ENCODE results near the gene PRDX2.

Gene PRDX2

GRCh38 chr19:12779162-12779993 is 22.2 kb downstream of the PRDX2 start:
- DNase-seq, result peak; percentile 75

- no peak for DNase-seq
These were observed 22.8 kb downstream of the PRDX2 start for GRCh38 chr19:12778905-12779161.

- DNase-seq, result peak; percentile 71
These were observed 23.3 kb downstream of the PRDX2 start for GRCh38 chr19:12778017-12778904.

- peak; percentile 86 for DNase-seq
These were observed 24.2 kb downstream of the PRDX2 start for GRCh38 chr19:12777217-12778016.

- DNase-seq, result no peak
These were observed 26.7 kb downstream of the PRDX2 start, which contains the start of gene HOOK2 for GRCh38 chr19:12774588-12775555. Gene HOOK2, minus strand, starts transcription at chr19:12775552. Its CDS starts 103 bp downstream, at chr19:12775449.

- peak; percentile 61 for DNase-seq
These were observed 28.0 kb downstream of the PRDX2 start for GRCh38 chr19:12773571-12773970.

- no peak for DNase-seq
These were observed 29.3 kb downstream of the PRDX2 start for GRCh38 chr19:12772323-12772722.

- DNase-seq, result no peak
These were observed 30.7 kb downstream of the PRDX2 start for GRCh38 chr19:12770922-12771321.

GRCh38 chr19:12769689-12770088 is 31.9 kb downstream of the PRDX2 start:
- peak; percentile 47 for DNase-seq

- no peak for DNase-seq
These were observed 33.9 kb downstream of the PRDX2 start for GRCh38 chr19:12767666-12768065.

- DNase-seq, result no peak
These were observed 34.5 kb downstream of the PRDX2 start for GRCh38 chr19:12767150-12767549.

GRCh38 chr19:12766051-12766521 is 35.5 kb downstream of the PRDX2 start:
- no peak for DNase-seq

GRCh38 chr19:12764698-12765097 is 36.9 kb downstream of the PRDX2 start:
- no peak for DNase-seq

- no peak for DNase-seq
These were observed 38.5 kb downstream of the PRDX2 start for GRCh38 chr19:12763100-12763499.

- DNase-seq, result no peak
These were observed 41.9 kb downstream of the PRDX2 start for GRCh38 chr19:12759686-12760085.

- peak; percentile 73 for DNase-seq
These were observed 43.9 kb downstream of the PRDX2 start for GRCh38 chr19:12757544-12758274.

GRCh38 chr19:12756150-12756883 is 45.3 kb downstream of the PRDX2 start:
- DNase-seq, result no peak

GRCh38 chr19:12754465-12755196 is 47.0 kb downstream of the PRDX2 start:
- no peak for DNase-seq

- DNase-seq, result no peak
These were observed 49.4 kb downstream of the PRDX2 start for GRCh38 chr19:12752056-12752781.

Measured in hematopoietic multipotent progenitor cell treated with erythropoietin and hydrocortisone succinate and interleukin-3 and kit ligand, for 6 days (in vitro differentiated cells).